NCI-H146 treated with DMSO at 0.1 percent for 48 hours (cell line): ENCODE results near the gene CHST8.

ENCODE experiments used
- DNase-seq: peaks from one replicate; lab custom pipeline; 2025; ENCODE audit not compliant: unreplicated experiment; lab: John Stamatoyannopoulos, UW

The CHST8 gene

DNA sequence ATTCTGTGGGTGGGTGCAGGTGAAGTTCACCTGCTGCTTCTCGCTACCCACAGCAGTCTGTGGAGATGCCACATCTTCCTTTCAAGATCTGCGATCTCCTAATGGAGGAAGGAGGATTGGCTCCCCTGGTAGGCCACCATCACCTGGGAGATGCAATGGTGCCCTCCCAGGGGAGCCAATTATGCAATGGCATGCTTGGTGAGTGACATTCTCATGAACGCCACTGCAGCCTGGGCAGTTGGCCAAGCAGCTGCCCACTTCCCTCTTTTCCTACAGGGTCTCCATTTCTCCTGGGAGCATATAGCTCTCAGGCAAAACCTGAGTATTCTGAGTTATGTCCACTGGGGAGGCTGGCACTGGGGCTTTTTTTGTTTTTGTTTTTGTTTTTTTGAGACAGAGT is 91.4 kb downstream of the CHST8 start:
- DNase-seq: no peak

DNA sequence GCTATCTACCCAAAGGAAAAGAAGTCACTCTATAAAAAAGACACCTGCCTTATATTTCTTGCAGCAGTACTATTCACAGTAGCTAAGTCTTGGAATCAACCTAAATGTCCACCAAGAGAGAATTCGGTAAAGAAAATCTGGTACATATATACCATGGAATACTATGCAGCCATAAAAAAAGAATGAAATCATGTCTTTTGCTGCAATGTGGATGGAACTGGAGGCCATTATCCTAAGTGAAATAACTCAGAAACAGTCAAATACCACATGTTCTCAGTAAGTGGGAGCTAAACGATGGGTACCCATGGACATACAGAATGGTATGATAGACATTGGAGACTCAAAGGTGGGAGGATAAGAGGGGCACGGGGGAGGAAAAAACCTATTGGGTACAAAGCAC is 92.4 kb downstream of the CHST8 start:
- no peak for DNase-seq

DNA sequence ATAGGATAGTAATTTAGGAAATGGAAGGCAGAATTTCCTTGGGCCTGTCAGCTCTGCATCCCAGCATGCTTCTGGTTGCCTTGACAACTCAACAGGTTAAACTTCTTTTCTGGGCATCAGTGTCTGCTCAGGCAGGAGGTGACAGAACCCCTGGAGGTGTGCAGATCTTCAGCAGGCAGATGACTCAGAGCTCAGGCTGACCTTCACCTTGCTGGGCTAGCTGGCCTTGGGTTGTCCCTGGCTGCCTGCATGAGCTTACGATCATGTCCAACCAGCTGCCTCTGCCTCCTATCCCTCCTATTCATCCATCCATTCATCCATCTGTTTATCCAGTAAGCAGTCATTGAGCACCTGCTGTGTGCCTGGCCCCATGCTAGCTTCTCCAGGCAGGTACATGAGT is 93.7 kb downstream of the CHST8 start:
- DNase-seq: no peak

DNA sequence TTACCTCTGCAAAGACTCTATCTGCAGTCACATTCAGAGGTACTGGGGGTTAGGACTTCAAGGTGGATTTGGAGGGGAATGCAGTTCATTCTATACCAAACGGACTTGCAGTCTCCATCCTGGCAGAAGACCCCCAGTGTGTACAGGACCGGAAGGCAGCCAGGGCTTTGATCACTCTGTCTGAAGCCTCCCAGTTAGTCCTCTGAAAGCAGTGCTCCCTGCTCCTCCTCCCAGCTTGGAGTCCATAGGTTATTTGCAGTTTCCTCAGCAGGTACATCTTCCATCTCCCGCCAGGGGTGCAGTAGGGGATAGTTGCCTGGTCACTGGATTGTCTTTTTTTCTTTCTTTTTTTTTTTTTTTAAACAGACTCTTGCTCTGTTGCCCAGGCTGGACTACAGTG is 96.1 kb downstream of the CHST8 start:
- no peak for DNase-seq

DNA sequence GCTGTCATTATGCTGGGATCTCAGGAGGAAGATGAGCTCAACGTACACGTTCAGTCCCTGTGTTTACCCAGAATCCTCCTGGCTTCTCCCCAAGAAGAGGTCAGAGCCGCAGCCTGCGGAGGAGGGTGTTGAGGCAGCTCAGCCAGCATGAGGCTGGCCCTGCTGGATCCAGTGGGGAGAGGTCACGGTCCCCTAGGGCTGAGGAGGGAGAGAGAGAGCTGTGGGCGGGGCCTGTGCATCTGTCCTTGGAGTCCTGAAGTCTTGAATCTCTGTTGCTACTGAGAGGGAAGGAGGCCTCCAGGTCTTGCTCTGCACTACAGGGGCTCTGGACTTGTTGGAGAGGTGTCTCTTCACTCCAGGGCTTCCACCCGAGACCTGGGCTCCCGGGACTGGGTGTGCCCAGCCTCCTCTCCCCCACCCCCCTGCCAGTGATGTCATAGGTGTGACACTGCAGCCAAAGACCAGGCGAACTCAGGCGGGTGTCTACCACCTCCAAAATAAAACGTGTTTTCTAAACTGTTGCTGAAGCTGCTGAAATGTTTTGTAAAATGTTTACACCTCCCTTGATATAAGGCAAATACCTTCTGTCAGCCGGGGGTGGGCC is 97.0 kb downstream of the CHST8 start:
- no peak for DNase-seq

DNA sequence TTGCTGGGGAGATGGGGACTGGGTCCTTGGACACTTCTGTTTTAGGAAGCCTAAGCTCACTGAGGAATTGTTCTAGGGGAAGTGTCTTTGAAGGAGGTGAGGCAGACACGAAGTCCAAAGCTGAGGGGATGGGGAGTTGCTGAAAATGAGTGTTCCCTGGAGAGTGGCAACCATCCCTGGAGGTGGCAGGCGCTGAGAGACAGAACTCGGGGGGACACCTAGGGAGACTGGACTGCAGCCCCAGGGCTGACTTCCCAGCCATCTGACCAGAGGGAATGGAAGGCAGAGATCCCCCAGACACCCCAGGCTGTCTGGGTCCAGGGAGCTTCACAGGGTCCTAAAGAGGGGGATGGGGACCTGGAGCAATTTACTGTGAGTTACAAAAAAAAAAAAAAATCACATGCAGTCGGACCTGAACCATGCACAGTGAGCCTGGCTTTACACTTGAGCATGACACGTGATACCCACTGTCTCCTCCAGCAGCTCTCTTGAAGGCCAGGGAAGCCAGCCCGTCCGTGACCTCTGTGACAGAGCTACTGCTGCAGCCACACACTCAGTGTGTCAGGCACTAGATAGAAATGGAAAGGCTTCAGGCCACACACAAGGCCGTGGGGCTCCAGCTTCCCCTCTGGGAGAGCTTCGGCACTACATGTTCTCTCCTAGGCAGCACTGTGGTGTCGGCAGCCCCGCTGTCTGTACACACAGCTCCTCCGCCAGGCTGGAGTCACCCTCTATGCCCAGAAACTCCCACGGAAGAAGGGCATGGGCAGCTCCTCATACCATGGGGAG is 97.8 kb downstream of the CHST8 start:
- DNase-seq: no peak

DNA sequence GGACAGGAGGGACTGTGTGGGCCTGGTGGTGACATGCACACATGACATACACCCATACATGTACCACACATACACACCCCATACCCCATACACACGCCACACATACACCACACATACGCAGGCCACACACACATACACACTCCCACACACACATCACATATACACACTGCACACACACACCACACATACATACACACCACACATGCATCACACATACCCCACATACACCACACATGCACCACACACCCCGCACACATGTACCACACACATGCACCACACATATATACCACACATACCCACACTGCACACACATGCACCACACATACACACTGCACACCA is 98.4 kb downstream of the CHST8 start:
- no peak for DNase-seq

DNA sequence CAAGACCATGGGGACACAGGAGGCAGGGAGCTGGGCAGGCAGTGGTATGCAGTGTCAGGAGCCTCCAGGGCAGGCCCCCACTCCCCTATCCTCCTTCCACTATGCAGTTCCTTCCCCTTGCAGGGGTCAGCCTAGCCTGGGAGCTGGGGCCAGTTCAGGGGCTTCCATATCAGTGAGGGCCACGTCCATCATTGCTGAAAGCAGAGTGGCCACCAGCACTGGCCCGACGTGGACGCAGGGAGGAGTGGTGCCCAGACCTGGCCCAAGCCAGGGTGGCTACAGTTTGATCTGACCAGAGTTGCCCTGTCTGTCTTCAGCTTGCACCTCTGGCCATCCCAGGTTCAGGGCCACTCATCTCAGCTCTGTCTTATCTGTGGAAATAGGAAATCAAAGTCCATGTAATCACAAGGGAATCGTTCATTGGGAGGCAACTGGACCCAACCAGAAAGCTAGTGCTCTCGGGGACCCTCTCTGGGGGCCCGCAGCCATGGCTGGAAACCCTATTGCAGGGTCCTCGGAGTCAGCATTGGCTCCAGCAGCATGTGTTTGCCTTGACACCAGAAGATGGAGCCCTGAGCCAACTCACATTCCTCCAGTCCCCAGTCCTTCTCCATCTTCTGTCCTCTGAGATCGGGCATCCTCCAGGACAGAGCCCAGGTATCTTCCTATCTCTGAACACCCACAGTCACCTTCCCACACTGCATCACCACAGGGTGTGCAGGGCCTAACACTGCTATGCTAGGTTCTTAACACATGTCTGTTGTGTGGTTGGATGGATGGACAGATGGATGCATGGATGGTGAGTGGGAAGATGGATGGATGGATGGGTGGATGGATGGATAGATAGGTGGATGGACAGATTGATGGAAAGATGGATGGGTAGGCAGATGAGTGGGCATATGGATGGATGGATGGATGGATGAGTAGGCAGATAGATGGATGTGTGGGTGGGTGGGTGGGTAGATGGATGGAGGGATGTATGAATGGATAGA is 99.2 kb downstream of the CHST8 start:
- no peak for DNase-seq

DNA sequence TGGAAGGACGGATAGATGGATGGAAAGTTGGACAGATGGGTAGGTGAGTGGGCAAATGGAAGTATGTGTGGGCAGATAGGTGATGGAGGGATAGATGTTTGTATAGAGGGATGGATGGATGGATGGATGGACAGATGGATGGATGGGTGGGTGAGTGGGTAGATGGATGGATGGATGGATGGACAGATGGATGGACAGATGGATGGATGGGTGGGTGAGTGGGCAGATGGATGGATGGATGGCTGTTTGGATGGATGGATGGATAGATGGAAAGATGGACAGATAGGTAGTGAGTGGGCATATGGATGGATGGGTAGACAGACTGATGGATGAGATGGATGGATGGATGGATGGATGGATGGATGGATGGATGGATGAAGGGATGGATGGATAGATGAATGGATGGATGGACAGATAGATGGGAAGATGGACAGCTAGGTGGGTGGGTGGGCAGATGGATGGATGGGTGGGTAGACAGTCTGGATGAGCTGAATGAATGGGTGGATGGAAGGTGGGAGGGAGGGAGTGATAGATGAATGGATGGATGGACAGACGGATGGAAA is 100.1 kb downstream of the CHST8 start:
- no peak for DNase-seq

DNA sequence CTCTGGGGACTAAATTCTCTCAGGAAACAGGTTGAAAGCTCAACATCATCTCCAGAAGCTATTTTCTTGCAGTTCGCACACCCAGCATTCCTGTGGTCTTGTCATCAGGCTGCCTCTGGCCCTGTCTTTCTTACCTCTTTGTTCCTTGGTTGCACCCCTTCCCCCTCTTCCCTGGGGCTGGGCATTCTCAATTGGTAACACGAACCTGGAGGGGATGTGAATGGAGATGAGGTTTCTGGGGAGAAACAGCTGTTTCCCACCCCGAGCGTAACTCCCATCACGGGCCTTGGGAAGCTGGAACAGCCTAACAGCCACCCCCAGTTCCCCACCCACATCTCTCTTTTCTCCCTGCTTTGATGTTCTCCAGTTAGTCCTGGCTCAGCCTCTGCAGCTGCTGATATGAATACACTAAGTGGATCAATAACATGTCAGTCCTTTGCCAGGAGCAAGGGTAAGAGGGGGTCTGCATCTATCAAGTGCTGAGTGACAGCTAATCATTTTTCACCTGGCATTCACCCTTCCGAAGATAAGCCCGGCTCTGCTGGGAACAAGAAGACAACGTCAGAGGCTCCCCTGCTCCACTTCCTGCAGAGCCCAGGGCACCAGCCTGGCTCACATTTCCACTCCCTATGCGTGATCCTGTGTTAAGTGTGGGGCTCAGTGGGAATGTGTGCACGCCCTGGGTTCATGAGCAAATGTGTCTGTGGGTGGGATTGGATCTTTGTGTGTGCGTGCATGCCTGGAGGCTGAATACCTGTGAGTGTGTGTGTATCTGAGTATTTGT is 100.9 kb downstream of the CHST8 start:
- no peak for DNase-seq

DNA sequence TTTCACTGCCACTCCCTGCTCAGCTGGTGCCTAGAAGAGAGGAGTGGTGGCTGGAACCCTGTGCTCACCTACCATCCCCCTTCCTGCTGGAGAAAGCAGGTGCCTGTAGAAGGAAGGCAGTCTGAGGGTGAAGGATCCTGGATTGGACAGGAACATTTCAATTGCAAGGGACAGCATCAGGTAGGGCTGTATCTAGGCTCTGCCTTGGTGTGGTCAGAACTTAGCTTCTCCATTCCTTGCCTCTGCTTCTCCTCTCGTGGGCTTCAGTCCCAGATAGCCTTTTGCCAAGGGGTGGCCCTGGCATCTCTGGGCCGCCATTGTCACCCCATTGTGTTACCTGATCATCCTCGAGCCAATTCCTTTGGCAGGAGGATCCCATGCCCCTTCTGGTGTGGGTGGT is 101.8 kb downstream of the CHST8 start:
- DNase-seq: no peak

DNA sequence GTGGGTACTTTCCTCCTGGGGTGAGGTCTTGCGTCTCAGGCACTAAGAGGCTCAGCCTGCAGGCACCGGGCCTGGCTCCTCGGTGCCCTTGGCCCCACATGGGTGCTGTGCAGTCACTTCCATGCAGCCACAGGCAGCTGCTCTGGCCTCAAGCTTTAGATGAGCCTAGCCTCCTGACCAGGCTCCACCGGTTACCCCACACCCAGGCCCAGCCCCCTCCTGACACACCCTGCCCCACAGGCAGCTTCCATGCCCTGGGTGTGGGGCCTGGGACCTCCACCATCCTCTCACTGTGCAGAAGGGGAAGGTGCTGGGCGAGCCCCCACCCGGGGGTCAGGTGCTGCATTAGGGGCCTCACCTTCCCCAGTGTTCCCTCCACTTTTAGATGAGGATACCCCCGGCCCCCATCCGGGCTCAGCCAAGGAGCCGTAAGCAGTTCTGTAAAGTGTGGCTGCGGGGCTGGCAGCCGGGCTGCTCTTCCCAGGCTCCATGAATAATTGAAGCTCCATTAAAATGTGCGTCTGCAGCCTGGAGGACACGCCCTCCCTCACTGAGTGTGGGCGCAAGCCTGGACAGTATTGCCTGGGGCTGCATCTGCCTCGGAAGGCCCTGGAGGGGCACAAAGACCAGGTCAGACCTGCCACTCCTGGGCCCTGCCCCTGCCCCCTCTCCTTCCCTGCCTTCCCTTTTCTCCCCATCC is 102.4 kb downstream of the CHST8 start:
- DNase-seq: no peak

DNA sequence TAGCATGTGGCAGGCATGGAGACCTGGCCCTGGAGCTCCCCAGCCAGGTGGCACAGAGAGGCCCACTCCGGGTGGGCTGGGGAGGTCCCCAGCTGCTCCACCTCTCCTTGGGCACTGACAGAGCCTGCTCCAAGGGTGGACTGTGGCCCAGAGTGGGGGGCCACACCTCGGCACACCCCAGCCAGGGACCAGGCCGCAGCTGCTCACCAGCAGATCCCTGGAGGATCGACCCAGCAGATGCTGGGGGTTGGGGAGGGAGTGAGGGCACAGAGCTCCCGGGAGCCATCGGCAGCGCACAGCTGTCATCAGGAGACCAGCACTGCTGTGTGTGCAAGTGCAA is 102.9 kb downstream of the CHST8 start:
- no peak for DNase-seq

DNA sequence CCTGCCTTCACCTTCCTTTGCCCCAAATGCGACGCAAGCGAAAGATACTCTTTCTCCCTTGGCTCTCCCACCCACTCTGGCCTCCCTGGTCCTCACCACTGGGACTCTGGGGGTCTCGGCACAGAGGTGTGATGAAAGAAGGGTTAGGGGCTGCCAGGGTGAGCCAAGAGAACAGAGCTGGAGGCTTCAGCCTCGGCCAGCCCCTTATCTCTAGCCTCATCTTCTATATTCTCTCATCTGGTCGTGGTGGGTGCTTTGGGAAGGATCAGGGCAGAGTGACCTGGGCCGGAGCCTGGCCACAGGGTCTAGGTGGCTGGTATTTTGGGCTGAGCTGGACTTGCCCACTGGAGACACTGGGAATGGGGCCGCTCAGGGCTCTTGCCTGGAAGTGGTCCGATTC is 103.8 kb downstream of the CHST8 start:
- DNase-seq: no peak

DNA sequence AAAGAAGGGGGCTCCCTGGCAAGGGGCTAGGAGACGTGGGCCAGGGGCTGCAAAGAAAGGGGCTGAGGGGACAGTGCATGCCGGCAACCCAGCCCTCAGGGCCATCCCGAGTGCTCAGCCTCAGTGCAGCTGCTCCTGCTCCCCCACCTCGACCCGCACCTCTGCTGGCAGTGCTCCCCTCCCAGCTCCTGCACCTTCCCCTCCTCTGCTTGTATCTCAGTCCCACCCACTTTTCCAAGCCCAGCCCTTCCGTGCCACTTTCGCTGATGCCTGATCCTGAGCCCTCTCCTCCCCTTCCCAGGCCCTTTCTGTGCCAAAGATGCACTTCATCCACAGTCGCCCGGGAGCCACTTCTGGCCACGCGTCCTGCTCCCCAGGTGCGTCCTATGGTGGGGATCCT is 105.0 kb downstream of the CHST8 start:
- no peak for DNase-seq

DNA sequence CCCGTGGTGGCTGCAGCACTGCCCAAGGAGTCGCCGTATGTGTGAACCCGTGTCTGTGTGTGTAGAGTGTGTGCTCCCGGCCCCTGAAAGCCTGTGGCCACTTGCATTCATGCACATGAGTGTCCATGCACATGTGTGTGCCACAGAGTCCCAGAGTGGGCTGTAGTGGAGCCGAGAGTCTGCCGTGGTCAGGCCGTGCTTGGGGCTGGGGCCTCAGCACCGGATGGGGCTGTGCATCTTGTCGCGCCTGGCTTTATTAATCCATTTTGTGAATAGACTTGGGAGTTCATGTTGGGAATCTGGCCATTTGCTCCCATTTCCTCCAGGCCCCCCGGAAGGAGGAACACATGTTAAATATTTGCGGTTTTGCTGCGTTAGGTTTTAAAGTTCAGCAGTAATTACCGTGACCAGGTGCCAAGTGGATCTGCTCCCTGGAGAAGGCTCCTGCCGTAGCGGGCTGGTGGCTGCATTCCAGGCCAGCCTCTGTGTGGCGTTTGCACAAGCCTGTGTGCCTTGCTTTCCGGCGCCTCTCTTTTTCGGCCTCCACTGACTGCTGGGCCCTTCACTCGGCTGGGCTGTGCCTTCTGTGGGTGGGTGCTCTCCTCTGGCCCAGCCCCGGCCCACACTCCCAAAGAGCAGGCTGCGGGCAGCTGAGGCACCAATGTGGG is 105.7 kb downstream of the CHST8 start:
- DNase-seq: no peak

DNA sequence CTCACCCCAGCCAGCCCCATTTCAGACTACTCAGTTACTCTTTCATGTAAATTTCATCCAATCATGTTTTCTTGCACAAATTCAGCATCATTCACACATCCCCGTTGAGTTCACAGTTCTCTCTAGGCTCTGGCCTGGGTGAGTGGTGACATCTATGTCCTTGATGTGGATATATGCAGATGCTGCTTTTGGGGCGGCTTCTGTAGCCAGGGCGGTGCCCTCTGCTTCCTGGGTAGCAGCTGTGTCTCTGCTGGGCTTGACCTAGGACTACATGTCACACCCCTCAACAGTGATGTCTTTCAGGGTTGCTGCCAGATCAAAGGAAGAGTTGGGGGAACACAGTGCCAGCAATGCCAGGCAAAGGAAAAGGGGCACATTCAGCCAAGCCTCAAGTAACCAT is 106.4 kb downstream of the CHST8 start:
- no peak for DNase-seq

DNA sequence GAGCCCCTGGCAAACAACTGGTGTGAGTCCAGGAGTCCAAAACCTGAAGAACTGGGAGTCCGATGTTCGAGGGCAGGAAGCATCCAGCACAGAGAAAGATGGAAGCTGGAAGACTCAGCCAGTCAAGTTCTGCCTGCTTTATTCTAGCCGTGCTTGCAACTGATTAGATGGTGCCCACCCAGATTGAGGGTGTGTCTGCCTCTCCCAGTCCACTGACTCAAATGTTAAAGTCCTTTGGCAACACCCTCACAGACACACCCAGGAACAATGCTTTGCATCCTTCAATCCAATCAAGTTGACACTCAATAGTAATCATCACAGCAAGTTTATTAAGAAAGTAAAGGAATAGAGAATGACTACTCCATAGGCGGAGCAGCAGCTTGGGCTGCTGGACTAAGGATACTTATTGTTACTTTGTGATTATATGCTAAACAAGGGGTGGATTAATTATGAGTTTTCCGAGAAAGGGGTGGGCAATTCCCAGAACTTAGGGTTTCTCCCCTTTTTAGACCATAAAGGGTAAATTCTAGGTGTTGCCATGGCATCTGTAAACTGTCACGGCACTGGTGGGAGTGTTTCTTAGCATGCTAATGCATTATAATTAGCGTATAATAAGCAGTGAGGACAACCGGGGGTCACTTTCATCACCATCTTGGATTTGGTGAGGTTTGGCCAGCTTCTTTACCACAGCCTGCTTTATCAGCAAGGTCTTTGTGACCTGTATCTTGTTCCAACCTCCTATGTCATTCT is 109.3 kb downstream of the CHST8 start:
- no peak for DNase-seq

DNA sequence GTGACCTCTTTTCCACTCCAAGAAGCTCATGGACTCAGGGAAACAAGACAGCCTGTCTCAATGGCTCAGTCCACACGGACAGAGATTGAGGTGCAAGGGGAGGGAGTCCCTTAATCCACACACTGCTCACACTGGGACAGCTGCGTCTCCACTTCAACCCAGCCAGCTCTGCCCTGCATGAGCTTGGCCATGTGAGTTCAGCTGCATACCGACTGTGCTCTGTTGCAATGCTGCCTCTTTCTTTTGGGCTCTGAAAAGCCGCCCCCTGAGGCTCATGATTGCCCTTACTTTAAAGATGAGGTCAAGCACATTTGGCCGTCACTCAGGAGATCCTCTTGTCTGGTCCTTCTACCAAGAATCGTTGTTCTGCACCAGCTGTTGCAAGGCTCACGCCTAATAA is 110.1 kb downstream of the CHST8 start:
- DNase-seq: no peak
